ENCODE measurements around the gene LYRM9. TPM values are rescaled to one million over a fixed set of nuclear protein-coding genes. Genes with fewer than 3 reads are reported as not detected.
A peak's percentile ranks its signal among the peaks of the same experiment; 100 is the strongest.

The LYRM9 gene
- total RNA-seq, 2 donors from 2014 or later: 11.1 to 11.3 TPM

GRCh38 chr17:27879987-27880608 is 13.1 kb downstream of the LYRM9 start:
- Mint-ChIP-seq H3K27me3 (ENCODE audit: low read depth) (no peaks in the 10 kb centered on the region), H3K4me3 (no peak overlapping the region), H3K4me1 (ENCODE audit: low read depth) (peaks cover 23% of the 10 kb centered on the region), H3K27ac (peak overlapping the region; percentile 56), H3K36me3 (ENCODE audit: insufficient read depth in 2 of 2) (no peaks in the 10 kb centered on the region), H3K9me3 (no peaks in the 10 kb centered on the region)
- ATAC-seq (replicated peaks in 1 of 2): peak; percentile 91 to 94
- DNase-seq: peak; percentile 77 to 80

- Mint-ChIP-seq H3K27me3 (ENCODE audit: low read depth) (no peaks in the 10 kb centered on the region), H3K36me3 (ENCODE audit: insufficient read depth in 2 of 2) (no peaks in the 10 kb centered on the region), H3K27ac (peak overlapping the region; percentile 49), H3K4me1 (ENCODE audit: low read depth) (peaks cover 23% of the 10 kb centered on the region), H3K4me3 (no peak overlapping the region), H3K9me3 (no peaks in the 10 kb centered on the region)
- peak; percentile 59 to 66 for ATAC-seq (replicated peaks in 1 of 2)
- DNase-seq: peak; percentile 39 to 53
Observed at GRCh38 chr17:27878776-27879562, 14.2 kb downstream of the LYRM9 start.

GRCh38 chr17:27873746-27874145 is 19.4 kb downstream of the LYRM9 start:
- DNase-seq: no peak
- Mint-ChIP-seq H3K27ac (no peak overlapping the region), H3K9me3 (peaks cover 2 to 3% of the 10 kb centered on the region in 2 donors), H3K4me1 (ENCODE audit: low read depth) (peaks cover 9% of the 10 kb centered on the region), H3K4me3 (no peak overlapping the region), H3K36me3 (ENCODE audit: insufficient read depth in 2 of 2) (no peaks in the 10 kb centered on the region), H3K27me3 (ENCODE audit: low read depth) (no peaks in the 10 kb centered on the region)
- ATAC-seq (replicated peaks in 1 of 2): no peak

- H3K4me3 Mint-ChIP-seq: no peak overlapping the region
- peaks cover 4% of the 10 kb centered on the region for H3K4me1 Mint-ChIP-seq (ENCODE audit: low read depth)
- peaks cover 2 to 3% of the 10 kb centered on the region in 2 donors for H3K9me3 Mint-ChIP-seq
- H3K36me3 Mint-ChIP-seq (ENCODE audit: insufficient read depth in 2 of 2): no peaks in the 10 kb centered on the region
- no peak for DNase-seq
- ATAC-seq (replicated peaks in 1 of 2): no peak
- H3K27me3 Mint-ChIP-seq (ENCODE audit: low read depth): no peaks in the 10 kb centered on the region
- no peak overlapping the region for H3K27ac Mint-ChIP-seq
Observed at GRCh38 chr17:27873211-27873610, 20.0 kb downstream of the LYRM9 start.

- no peaks in the 10 kb centered on the region for H3K27me3 Mint-ChIP-seq (ENCODE audit: low read depth)
- ATAC-seq (replicated peaks in 1 of 2) (no peak), DNase-seq (no peak)
- no peak overlapping the region for H3K4me3 Mint-ChIP-seq
- no peaks in the 10 kb centered on the region for H3K36me3 Mint-ChIP-seq (ENCODE audit: insufficient read depth in 2 of 2)
- peaks cover 2 to 3% of the 10 kb centered on the region in 2 donors for H3K9me3 Mint-ChIP-seq
- H3K4me1 Mint-ChIP-seq (ENCODE audit: low read depth): no peaks in the 10 kb centered on the region
- H3K27ac Mint-ChIP-seq: no peak overlapping the region
Observed at GRCh38 chr17:27872776-27873175, 20.4 kb downstream of the LYRM9 start.

- no peak for ATAC-seq (replicated peaks in 1 of 2)
Observed at GRCh38 chr17:27871407-27871806, 21.8 kb downstream of the LYRM9 start.

GRCh38 chr17:27870345-27870744 is 22.8 kb downstream of the LYRM9 start:
- peaks cover 2 to 3% of the 10 kb centered on the region in 2 donors for H3K9me3 Mint-ChIP-seq
- H3K27ac Mint-ChIP-seq: no peak overlapping the region
- no peak for ATAC-seq (replicated peaks in 1 of 2)
- H3K36me3 Mint-ChIP-seq (ENCODE audit: insufficient read depth in 2 of 2): no peaks in the 10 kb centered on the region
- no peaks in the 10 kb centered on the region for H3K27me3 Mint-ChIP-seq (ENCODE audit: low read depth)
- H3K4me3 Mint-ChIP-seq: no peak overlapping the region
- H3K4me1 Mint-ChIP-seq (ENCODE audit: low read depth): no peaks in the 10 kb centered on the region
- DNase-seq: no peak

More at GRCh38 chr17:27871407-27871806, 21.8 kb downstream of the LYRM9 start:
- no peaks in the 10 kb centered on the region for H3K27me3 Mint-ChIP-seq (ENCODE audit: low read depth)
- H3K36me3 Mint-ChIP-seq (ENCODE audit: insufficient read depth in 2 of 2): no peaks in the 10 kb centered on the region
- H3K9me3 Mint-ChIP-seq: peaks cover 2 to 3% of the 10 kb centered on the region in 2 donors
- H3K4me1 Mint-ChIP-seq (ENCODE audit: low read depth): no peaks in the 10 kb centered on the region
- DNase-seq: no peak
- no peak overlapping the region for H3K4me3 Mint-ChIP-seq
- no peak overlapping the region for H3K27ac Mint-ChIP-seq

GRCh38 chr17:27868565-27868964 is 24.6 kb downstream of the LYRM9 start:
- Mint-ChIP-seq H3K9me3 (peaks cover 2% of the 10 kb centered on the region in 2 donors), H3K27me3 (ENCODE audit: low read depth) (no peaks in the 10 kb centered on the region), H3K4me3 (no peak overlapping the region), H3K36me3 (ENCODE audit: insufficient read depth in 2 of 2) (no peaks in the 10 kb centered on the region), H3K27ac (no peak overlapping the region), H3K4me1 (ENCODE audit: low read depth) (no peaks in the 10 kb centered on the region)
- ATAC-seq (replicated peaks in 1 of 2): no peak
- DNase-seq: no peak

GRCh38 chr17:27862840-27863239 is 30.3 kb downstream of the LYRM9 start:
- Mint-ChIP-seq H3K4me3 (no peak overlapping the region), H3K4me1 (ENCODE audit: low read depth) (peaks cover 7% of the 10 kb centered on the region), H3K9me3 (no peaks in the 10 kb centered on the region), H3K27ac (no peak overlapping the region), H3K27me3 (ENCODE audit: low read depth) (peaks cover 6% of the 10 kb centered on the region), H3K36me3 (ENCODE audit: insufficient read depth in 2 of 2) (no peaks in the 10 kb centered on the region)
- DNase-seq (no peak), ATAC-seq (replicated peaks in 1 of 2) (no peak)

GRCh38 chr17:27862004-27862403 is 31.2 kb downstream of the LYRM9 start:
- DNase-seq (peak; percentile 14 to 22), ATAC-seq (replicated peaks in 1 of 2) (peak; percentile 62 to 86)
- no peak overlapping the region for H3K4me3 Mint-ChIP-seq
- H3K27ac Mint-ChIP-seq: no peak overlapping the region
- no peaks in the 10 kb centered on the region for H3K9me3 Mint-ChIP-seq
- peaks cover 6% of the 10 kb centered on the region for H3K27me3 Mint-ChIP-seq (ENCODE audit: low read depth)
- H3K36me3 Mint-ChIP-seq (ENCODE audit: insufficient read depth in 2 of 2): no peaks in the 10 kb centered on the region
- peaks cover 15% of the 10 kb centered on the region for H3K4me1 Mint-ChIP-seq (ENCODE audit: low read depth)

- H3K36me3 Mint-ChIP-seq (ENCODE audit: insufficient read depth in 2 of 2): no peaks in the 10 kb centered on the region
- no peak for ATAC-seq (replicated peaks in 1 of 2)
Observed at GRCh38 chr17:27860971-27861664, 32.0 kb downstream of the LYRM9 start.

GRCh38 chr17:27858621-27859305 is 34.4 kb downstream of the LYRM9 start:
- Mint-ChIP-seq H3K4me1 (ENCODE audit: low read depth) (peaks cover 29% of the 10 kb centered on the region), H3K9me3 (no peaks in the 10 kb centered on the region), H3K36me3 (ENCODE audit: insufficient read depth in 2 of 2) (no peaks in the 10 kb centered on the region), H3K27ac (no peak overlapping the region), H3K4me3 (no peak overlapping the region), H3K27me3 (ENCODE audit: low read depth) (peaks cover 6% of the 10 kb centered on the region)
- DNase-seq (no peak), ATAC-seq (replicated peaks in 1 of 2) (no peak)

More at GRCh38 chr17:27860971-27861664, 32.0 kb downstream of the LYRM9 start:
- peaks cover 22% of the 10 kb centered on the region for H3K4me1 Mint-ChIP-seq (ENCODE audit: low read depth)
- peaks cover 6% of the 10 kb centered on the region for H3K27me3 Mint-ChIP-seq (ENCODE audit: low read depth)
- H3K4me3 Mint-ChIP-seq: no peak overlapping the region
- no peaks in the 10 kb centered on the region for H3K9me3 Mint-ChIP-seq
- H3K27ac Mint-ChIP-seq: no peak overlapping the region
- DNase-seq: no peak

Measured in activated T-cell treated with anti-CD3 and anti-CD28 coated beads, Interleukin-2, amount 50 U/mL, for 72 hours (primary cell).